ENCODE measurements around the gene FHIT.
"Not testable (repeated sequence)": the region's sequence is repeated elsewhere in the genome, so short reads cannot be mapped to it uniquely, and the experiment has no call there.

Gene FHIT

DNA sequence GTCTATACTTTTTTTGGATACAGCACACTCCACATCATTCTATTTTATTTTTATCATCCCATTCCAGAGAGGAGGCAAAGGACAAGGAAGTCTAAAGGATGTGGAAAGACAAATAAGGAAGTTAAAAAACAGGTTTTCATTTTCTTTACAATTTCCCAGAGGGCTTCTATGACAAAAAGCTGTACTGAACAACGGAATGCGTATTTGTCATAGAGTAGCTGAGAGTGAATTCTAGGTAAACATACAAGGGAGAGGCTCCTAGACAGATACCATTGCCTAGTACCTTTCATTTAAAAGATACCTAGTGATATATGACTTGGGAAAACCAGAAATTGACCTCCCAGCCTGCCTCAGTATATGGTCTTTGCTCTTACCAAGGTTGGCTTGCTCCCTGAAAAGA is 341.7 kb downstream of the FHIT start:
- DNase-seq, result no peak

DNA sequence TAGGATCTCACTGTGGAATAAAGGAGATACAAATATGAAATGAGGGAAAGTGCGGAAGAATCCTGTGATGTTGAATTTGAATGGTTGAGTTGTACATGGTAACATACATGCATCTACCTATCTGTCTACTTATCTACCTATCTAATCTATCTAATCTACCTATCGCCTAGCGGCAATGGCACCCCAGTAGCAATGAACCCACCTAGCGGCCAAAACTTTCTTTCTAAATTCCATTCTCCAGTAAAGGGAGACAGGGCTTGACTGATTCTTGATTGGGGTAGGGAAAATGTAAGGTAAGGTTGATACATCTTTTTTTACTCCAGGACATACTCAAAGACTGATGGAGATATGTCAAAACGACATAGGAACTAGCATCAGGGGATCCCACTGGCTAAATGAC is 345.0 kb downstream of the FHIT start:
- DNase-seq, result no peak

DNA sequence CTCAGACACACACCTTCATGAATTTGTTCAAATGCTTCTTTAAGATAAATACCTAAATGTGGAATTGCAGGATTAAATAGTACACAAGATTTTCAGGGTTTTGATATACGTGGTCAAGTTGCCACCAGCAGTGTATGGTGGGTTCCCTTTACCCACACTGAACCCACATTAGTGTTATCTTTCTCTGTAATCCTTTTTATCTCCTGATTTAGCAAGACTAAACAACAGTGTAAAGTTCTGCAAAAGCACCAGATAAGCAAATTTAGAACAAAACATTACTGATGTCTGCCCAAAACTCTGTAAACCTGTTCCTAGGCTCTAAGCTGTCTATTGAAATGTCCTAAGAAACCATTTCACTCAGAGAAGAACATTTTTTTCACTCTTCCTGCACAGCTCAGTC is 352.9 kb downstream of the FHIT start:
- DNase-seq, result no peak

DNA sequence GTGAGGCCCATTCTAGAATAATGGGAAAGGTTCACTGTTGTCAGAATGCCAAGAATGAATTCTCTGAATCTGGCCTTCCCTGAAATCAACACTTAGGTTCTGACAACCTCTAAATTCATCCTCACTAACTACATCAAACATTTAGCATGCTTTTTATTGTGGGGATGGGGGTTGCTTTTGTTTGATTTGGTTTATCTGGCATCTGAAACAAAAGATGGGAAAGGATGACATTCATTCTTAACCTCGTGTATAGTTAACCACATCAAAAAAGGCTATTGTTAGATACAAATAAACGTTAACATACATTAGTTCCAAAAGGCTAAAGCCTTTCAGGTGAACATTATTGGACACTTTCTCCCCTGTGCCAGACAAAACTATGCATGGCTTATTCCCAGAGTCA is 357.3 kb downstream of the FHIT start:
- DNase-seq, result no peak

DNA sequence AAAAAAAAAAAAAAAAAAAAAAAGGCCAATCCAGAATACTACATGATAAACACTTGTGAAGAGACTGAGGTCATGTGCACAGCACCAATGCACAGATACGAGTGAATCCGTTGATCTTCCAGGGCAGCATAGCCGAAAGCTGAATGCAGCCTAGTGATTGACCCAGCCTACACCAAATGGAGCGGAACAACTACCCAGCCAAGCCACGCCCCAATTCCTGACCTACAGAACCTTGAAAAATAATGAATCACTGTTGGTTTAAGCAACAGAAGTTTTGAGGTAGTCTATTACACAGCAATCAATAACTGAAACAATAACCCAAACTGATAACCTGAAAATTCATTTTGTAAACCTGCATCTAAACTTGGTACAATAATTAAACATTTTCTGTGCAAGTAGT is 361.0 kb downstream of the FHIT start:
- DNase-seq, result no peak

DNA sequence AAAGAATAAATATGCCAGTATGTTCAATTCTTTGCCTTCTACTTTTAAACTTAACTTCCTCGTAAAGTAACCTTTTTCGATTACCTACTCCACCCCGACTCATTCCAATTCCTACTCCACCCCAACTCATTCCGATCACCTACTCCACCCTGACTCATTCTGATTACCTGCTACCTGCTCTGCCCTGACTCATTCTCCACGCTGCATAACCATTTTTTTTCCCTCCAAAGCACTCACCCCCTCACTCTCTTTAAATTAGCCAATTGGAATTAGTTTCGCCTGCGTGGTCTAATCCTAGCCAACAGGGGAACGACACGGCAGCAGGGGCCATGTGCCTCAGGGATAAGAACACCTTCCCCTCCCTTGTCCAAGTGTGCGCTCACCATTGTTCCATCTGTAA is 362.3 kb downstream of the FHIT start:
- not testable (repeated sequence) for DNase-seq

DNA sequence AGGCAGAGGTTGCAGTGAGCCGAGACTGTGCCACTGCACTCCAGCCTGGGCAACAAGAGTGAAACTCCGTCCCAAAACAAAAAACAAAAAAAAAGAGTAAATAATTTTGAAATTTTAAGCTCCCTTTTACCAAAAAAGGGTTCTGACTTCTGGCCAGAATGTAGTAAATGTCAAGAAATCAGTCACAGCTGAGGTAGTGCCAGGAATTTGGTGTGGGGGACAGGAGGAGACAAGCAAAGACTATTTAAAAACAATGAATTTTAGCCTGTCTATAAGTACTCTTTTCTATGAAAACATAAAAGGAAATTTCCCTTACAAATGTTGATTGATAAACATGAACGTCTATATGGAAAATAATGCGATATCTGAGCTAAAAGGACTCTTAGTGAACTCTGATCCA is 363.7 kb downstream of the FHIT start:
- no peak for DNase-seq

DNA sequence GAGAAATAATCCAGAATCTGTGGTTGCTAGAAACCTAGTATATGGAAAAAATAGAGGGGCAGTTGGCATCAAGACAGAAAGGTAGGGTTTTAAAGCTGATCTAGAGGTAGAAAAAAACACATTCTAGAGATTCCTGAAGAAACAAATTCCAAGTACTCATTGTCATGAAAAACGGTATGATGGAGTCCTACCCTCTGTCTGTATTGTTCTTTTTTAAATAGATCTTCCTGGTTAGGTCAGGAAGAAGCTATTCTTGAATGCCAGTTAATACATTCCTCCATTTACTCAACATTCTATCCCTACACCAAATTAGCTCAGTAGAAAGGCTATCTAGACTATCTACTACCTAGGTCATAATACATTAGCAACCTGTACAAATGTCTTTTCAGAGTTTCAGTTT is 364.7 kb downstream of the FHIT start:
- DNase-seq, result no peak

DNA sequence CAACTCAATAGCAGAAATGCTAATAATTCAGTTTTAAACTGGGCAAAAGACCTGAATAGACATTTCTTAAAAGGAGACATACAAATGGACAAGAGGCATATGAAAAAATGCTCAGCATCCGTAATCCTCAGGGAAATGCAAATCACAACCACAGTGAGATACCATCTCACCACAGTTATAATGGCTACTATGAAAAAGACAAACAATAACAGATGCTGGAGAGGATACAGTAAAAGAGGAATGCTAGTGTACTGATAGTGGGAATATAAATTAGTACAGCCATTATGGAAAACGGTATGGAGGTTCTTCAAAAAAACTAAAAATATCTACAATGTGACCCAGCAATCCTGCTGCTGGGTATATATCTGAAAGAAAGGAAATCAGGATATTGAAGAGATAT is 367.2 kb downstream of the FHIT start:
- no peak for DNase-seq

DNA sequence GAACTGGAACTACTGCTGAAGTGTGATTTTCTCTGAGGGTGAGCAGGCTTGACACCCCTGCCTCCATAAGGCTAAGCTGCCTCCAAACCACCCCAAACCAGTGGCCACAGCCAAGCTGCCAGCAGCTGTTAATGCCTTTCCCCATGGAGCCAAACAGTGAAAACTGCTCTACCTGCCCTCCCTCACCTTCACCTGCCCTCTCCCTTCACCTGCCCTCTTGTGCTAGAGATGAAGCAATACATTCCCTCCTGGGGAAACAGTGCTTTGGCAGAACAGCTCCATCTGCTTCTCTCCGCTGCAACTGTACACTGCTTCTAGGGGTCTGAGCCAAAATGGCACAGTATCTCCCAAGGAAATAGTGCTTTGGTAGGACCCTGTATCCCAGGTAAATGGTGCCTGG is 374.1 kb downstream of the FHIT start:
- no peak for DNase-seq

DNA sequence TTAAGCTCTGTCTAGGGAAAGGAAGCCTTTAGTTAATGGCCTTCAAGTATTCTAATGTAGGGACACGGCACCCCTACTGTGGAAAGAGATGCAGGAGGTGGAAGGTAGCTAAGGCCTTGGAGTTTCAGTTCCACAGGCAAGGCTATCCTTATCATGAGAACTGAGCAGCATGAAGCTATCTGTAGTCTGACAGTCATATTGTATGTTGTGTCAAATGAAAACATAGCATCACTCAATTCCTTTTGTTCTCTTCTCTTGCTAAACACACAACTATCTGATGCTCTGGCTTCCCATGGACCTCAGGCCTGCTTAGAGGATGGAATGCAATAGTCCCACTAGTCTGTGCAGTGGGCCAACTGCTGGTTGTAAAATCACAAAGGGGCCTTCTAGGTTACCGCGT is 380.9 kb downstream of the FHIT start:
- no peak for DNase-seq

DNA sequence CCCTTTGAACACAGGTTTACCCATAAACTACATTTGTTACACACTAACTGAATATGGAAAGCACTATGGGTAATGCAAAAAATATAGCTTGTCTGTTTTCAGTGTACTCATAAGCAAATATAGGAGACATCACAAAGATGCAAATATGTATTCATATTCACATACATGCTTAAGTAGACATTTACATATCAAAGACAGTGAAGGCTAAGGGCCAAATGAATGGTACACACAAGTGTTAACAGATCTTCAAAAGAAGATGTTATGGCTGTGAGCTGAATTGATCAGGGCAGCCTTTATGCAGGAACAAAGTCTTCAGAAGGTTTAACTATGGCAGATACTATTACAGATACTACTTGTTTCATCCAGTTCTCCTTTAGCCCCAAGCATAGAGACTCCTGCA is 384.1 kb downstream of the FHIT start:
- no peak for DNase-seq

DNA sequence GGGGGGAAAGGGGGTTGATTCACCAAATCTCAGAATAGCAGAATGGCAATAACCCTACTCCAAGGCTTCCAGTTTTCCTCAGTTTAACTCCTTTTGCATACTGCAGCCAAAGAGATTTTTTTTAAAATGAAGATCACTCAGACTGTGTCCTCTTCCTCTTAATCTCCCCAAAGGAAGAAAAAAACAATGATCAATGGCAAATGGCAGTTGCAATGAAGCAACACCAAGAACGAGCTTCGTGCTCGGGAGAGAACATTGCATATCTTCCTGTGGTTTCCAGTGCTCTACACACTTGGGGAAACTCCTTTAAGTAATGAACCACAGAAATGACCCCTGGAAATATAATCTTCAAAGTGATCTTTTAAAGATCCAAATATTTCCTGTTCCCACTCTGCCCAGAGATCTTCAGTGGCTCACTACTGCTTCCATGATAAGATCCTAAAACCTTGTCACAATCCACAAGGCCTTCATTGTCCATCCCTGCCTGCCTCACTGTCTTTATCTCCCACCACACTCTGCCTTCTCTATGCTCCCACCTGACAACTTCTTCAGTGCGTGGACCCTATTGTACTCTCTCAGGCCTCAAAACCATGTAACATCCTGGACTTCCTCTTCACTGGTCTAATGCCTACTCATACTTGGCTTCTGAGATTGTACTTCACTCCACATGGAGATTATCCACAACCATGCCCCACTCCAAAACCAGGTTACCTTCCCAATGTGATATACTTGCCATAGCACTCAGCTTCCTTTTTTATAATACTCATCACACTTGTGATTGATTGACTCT is 394.8 kb downstream of the FHIT start:
- no peak for DNase-seq

DNA sequence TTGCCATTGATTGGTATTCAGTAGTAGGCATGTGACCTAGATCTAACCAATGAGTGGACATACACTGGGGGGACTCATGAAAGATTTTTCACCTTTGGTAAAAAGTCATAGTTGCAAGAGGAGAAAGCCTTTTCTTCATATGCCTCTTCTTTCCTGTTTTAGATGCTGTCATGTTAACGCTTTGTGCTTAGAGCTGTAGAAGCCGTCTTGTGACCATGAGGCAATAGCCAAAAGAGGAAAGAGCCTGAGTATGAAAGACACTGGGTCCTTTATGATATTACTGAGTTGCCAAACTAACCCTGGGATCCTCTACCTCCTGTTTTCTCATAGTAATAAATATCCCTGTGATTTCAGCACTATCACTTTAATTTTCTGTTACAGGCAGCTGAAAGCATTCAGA is 396.0 kb downstream of the FHIT start:
- DNase-seq, result no peak

DNA sequence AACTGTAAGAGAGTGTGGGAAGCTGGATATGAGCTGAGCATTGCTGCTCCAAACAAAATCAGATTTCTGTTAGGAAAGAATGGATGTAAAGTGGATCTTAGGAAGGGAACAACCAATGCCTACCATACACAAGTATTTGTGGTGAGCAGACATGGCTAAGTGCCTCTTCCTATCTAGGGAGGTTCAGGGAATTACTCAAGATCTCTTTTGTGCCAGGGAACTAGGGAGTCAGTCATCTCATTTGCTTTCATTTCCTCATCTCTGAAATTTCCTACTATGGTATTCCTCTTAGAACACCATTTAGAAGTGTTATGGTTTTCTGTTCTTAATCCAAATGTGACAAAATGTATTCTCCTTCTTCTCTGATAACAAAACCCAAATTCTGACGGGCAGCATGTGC is 396.5 kb downstream of the FHIT start:
- DNase-seq, result no peak

DNA sequence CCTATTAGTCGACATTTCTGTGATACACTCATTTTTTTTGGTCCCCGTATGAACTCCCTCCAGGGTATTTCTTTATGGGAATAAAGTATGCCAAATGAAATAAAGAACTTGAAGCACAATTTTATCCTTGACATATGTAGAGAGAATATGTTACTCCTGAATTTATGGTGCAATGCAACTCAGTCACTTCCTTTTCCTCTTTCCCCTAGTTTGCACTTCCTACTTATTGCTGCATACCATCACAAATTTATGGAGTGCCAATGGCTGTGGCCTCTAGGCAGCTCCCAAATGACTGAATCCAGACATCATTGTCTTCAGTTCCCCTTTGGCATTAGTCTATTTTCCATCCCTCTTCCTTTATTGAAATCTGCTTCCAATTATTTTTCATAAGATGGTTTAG is 403.5 kb downstream of the FHIT start:
- no peak for DNase-seq

DNA sequence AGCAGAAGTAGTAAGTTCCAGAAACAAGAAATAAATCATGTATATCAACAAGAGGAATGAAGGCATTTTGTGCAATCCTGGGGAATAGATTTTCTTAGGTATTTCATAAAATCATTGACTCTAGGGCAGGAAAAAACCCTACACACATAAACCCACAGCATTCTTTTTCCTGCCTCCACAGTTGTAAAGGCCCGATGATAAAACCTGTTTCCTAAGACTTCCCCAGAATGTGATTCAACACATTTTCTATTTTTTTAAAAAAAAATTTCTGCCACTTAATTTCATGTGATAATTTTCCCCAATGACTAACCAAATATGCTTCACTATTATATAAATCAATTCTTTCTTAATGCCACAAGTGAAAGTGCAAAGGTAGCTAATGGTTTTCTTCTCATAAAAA is 407.0 kb downstream of the FHIT start:
- no peak for DNase-seq

DNA sequence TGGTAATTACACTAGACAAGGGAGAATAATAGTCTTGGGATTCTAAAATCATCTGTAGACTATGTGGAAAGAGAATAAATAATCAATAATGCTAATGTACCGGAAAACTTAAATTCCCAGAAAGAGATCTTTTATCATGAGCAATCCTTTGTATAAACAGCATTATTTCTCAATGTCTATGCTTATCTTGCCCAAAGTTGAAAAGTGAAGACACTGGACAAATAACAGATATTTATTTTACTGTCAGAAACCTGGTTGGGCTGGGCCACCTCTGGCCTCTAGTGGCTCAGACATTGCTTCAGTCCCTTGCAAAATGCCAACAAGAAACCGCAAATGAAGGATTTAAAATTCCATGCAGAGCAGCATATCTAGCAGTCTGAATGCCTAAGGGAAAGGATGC is 409.9 kb downstream of the FHIT start:
- DNase-seq, result no peak

DNA sequence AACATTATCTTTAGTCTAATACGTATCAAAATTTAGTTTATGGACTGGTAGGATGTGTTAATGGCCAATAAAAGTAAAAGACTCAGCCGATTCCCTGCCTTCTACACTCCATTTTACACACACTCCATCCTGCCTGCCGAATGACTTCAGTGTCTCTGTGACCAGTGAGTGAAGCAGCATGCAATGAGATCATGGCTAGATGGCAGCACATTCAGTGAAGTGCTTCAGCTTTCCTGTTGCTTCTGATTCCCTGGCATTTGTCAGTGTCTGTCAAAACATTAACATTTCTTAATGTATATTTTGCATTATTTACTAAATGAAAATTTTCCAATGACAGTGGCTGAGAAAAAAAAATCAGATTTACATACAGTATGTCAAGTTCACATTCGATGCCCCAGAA is 412.0 kb downstream of the FHIT start:
- DNase-seq, result no peak

DNA sequence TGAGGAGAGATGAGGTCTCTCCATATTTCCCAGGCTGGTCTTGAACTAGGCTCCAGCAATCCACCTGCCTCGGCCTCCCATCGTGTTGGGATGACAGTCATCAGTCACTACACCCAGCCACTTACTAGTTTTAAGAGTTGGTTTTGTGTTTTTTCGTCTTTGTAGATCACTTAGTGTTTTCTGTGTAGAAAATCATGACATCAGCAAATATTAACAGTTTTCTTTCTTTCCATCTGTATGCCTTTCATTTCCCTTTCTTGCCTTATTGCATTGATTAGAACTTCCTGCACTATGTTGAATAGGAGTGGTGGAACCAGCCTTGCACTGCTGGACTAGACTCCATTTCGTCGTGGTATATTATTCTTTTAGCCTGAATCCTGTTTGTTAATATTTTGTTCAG is 415.5 kb downstream of the FHIT start:
- DNase-seq, result no peak

DNA sequence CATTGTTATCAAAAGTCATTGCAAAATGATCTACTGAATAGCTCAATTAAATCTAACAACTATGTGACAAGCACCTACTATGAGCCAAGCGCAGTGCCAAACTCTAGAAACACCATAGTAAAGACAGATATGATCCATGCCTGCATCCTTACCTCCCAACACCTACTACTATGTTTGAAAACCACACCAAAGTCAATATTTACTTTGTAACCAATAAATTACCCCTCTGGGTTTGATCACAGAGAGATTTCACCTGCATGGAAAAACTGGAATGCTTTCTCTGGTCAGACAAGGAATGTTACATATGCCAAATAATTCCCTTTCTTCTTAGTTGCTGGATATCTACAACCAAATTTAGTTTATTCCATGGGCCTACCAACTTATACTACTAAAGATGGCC is 422.2 kb downstream of the FHIT start:
- DNase-seq, result no peak

DNA sequence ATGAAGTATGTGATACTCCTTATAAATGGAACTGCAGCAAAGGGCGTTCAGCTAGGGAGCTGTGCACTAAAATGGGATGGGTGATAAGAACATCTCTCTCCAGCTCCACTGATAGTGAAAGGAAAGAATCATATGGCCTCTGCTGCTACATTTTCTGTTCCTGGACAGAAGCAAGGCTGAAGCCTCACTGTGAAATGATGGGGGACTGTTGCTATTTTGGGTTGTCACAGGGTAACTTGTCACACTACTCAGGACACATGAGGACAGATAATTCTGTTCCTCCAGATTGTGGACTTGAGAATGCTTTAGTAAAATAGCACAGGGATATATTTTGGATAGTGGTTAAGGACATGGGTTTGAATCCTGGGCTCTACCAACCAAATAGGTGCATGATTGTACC is 423.6 kb downstream of the FHIT start:
- no peak for DNase-seq

DNA sequence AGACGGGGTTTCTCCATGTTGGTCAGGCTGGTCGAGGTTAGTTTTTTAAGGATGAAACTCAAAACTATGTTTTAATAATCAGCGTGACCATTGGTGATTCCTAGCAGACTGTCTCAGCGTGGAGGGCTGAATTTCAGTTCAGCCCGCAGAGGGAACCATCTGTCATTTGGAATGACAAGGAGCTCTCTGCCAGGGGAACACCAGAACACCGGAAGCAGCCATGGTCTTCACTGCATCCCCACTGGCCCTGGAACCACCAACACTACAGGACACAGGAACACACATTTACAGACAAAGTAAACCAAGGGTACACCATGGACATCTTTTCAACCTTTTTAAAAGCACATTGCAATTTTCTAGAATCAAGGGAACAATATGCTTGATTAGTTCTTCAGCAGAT is 424.7 kb downstream of the FHIT start:
- DNase-seq, result no peak

DNA sequence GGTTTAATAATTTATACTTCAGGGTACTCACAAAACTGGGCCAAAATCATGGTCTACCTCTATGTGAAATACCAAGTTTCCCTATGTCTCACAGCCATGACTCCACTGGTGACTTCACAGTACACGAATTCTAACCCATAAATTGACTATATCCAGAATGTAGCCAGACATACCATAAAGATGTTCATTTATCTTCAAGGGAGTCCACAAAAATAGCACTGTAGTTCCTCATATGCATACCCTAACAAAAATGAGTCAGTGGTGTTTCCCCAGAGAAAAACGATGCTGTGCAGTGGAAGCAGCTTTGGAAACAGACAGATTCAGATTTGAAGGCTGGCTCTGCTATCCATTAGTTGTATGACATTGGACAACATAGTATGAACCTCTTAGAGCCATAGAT is 438.8 kb downstream of the FHIT start:
- DNase-seq, result no peak

DNA sequence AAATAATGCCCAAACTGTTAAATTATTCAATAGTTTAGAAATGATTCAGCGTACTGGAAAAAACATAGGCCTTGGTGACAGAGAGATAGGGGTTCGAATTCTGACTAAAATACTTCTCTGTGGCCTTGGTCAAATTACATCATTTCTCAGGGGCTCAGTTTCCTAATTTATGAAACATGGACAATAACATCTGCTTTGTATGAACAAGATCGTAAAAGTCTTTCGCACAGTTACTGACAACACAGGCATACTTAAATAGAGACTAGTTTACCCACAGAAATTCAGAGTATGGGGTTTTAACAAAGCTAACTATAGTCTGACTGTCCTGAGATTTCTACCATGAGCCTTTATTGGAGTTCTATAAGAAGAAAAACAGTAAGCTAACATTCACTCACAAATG is 440.4 kb downstream of the FHIT start:
- no peak for DNase-seq
